Measurements from ENCODE around the gene FUT9.

FUT9 gene

GRCh38 chr6:96058082-96058481 lies 42.3 kb downstream of the FUT9 start:
- Mint-ChIP-seq H3K9me3 (no peaks in the 10 kb centered on the region), H3K27me3 (ENCODE audit: low read depth, poor library complexity) (no peaks in the 10 kb centered on the region), H3K36me3 (ENCODE audit: low read depth) (no peaks in the 10 kb centered on the region), H3K27ac (no peak overlapping the region), H3K4me1 (no peaks in the 10 kb centered on the region), H3K4me3 (no peak overlapping the region)
- no peak for TF ChIP-seq CTCF (IDR thresholded peaks at IDR 0.05)
- DNase-seq = no peak

- H3K4me3 Mint-ChIP-seq = no peak overlapping the region
- H3K4me1 Mint-ChIP-seq = no peaks in the 10 kb centered on the region
- no peaks in the 10 kb centered on the region for H3K9me3 Mint-ChIP-seq
- no peaks in the 10 kb centered on the region for H3K27me3 Mint-ChIP-seq (ENCODE audit: low read depth, poor library complexity)
- H3K27ac Mint-ChIP-seq = no peak overlapping the region
- TF ChIP-seq CTCF (IDR thresholded peaks at IDR 0.05) = no peak
- H3K36me3 Mint-ChIP-seq (ENCODE audit: low read depth) = no peaks in the 10 kb centered on the region
- no peak for DNase-seq
Observed at GRCh38 chr6:96059586-96059985, 43.8 kb downstream of the FUT9 start.

GRCh38 chr6:96060249-96060648 lies 44.5 kb downstream of the FUT9 start:
- Mint-ChIP-seq H3K4me1 (no peaks in the 10 kb centered on the region), H3K4me3 (no peak overlapping the region), H3K36me3 (ENCODE audit: low read depth) (no peaks in the 10 kb centered on the region), H3K9me3 (no peaks in the 10 kb centered on the region), H3K27me3 (ENCODE audit: low read depth, poor library complexity) (no peaks in the 10 kb centered on the region), H3K27ac (no peak overlapping the region)
- TF ChIP-seq CTCF (IDR thresholded peaks at IDR 0.05) = no peak
- no peak for DNase-seq

- H3K27ac Mint-ChIP-seq = no peak overlapping the region
- H3K4me3 Mint-ChIP-seq = no peak overlapping the region
- no peaks in the 10 kb centered on the region for H3K27me3 Mint-ChIP-seq (ENCODE audit: low read depth, poor library complexity)
- no peak for TF ChIP-seq CTCF (IDR thresholded peaks at IDR 0.05)
- no peaks in the 10 kb centered on the region for H3K4me1 Mint-ChIP-seq
- H3K36me3 Mint-ChIP-seq (ENCODE audit: low read depth) = no peaks in the 10 kb centered on the region
- H3K9me3 Mint-ChIP-seq = no peaks in the 10 kb centered on the region
- DNase-seq = no peak
Observed at GRCh38 chr6:96065213-96065612, 49.4 kb downstream of the FUT9 start.

GRCh38 chr6:96066376-96066775 lies 50.6 kb downstream of the FUT9 start:
- TF ChIP-seq CTCF (IDR thresholded peaks at IDR 0.05) = no peak
- no peaks in the 10 kb centered on the region for H3K36me3 Mint-ChIP-seq (ENCODE audit: low read depth)
- H3K4me1 Mint-ChIP-seq = no peaks in the 10 kb centered on the region
- no peak for DNase-seq
- H3K27me3 Mint-ChIP-seq (ENCODE audit: low read depth, poor library complexity) = no peaks in the 10 kb centered on the region
- H3K9me3 Mint-ChIP-seq = no peaks in the 10 kb centered on the region
- H3K4me3 Mint-ChIP-seq = no peak overlapping the region
- H3K27ac Mint-ChIP-seq = no peak overlapping the region

GRCh38 chr6:96073555-96073954 lies 57.8 kb downstream of the FUT9 start:
- no peaks in the 10 kb centered on the region for H3K9me3 Mint-ChIP-seq
- no peak overlapping the region for H3K4me3 Mint-ChIP-seq
- no peak for TF ChIP-seq CTCF (IDR thresholded peaks at IDR 0.05)
- no peaks in the 10 kb centered on the region for H3K36me3 Mint-ChIP-seq (ENCODE audit: low read depth)
- H3K27me3 Mint-ChIP-seq (ENCODE audit: low read depth, poor library complexity) = no peaks in the 10 kb centered on the region
- no peak for DNase-seq
- H3K27ac Mint-ChIP-seq = no peak overlapping the region
- no peaks in the 10 kb centered on the region for H3K4me1 Mint-ChIP-seq

All from nephron progenitor cell (in vitro differentiated cells).